HepG2 (cell line): ENCODE results near the gene CDO1. TPM values are rescaled to one million over a fixed set of nuclear protein-coding genes. Genes with fewer than 3 reads are reported as not detected.
A peak's percentile ranks its signal among the peaks of the same experiment; 100 is the strongest.

Experiments used
- ATAD3A ChIP-seq: sonication (generic); formaldehyde crosslinking; IDR thresholded peaks from 2 replicates; pipeline ENCODE4 v1.4.0; 2020; ENCODE audit warnings: missing genetic modification reagents
- BHLHE40 ChIP-seq: IDR thresholded peaks from 2 replicates; pipeline ENCODE4 v1.6.1; 2011; ENCODE audit warnings: low read length, improper control_type of control experiment
- CEBPG ChIP-seq: IDR thresholded peaks from 2 replicates; pipeline ENCODE4 v1.6.1; 2016
- GATAD1 ChIP-seq: IDR thresholded peaks from 2 replicates; pipeline ENCODE4 v1.6.1; 2016; ENCODE audit warnings: missing genetic modification reagents, missing compliant biosample characterization
- HMG20A ChIP-seq: IDR thresholded peaks from 2 replicates; pipeline ENCODE4 v1.6.1; 2016; ENCODE audit warnings: borderline replicate concordance
- KDM2A ChIP-seq: sonication (generic); formaldehyde crosslinking; IDR thresholded peaks from 2 replicates; pipeline ENCODE4 v1.4.0; 2020; ENCODE audit warnings: low read depth, missing genetic modification reagents, borderline replicate concordance
- KMT2A ChIP-seq: sonication (generic); formaldehyde crosslinking; IDR thresholded peaks from 2 replicates; pipeline ENCODE4 v1.4.0; 2020; ENCODE audit warnings: missing genetic modification reagents
- LCORL ChIP-seq, 2 experiments: fragments of 450-650 bp in 1 of 2; sonication (generic) in 1 of 2; formaldehyde crosslinking in 1 of 2; IDR thresholded peaks; 2 replicates each; pipeline versions ENCODE4 v1.5.0 to v1.6.1; 2017 to 2020; ENCODE audit warnings: antibody characterized with exemption in 1 of 2, missing genetic modification reagents in 1 of 2
- MEIS1 ChIP-seq: sonication (generic); formaldehyde crosslinking; IDR thresholded peaks from 2 replicates; pipeline ENCODE4 v1.9.0; 2021; ENCODE audit warnings: mild to moderate bottlenecking, missing genetic modification reagents, moderate library complexity, borderline replicate concordance
- NCOA2 ChIP-seq: sonication (generic); formaldehyde crosslinking; IDR thresholded peaks from 2 replicates; pipeline ENCODE4 v1.8.0; 2022; ENCODE audit warnings: inconsistent platforms
- PAF1 ChIP-seq: IDR thresholded peaks from 2 replicates; pipeline ENCODE4 v1.6.1; 2016; ENCODE audit warnings: missing genetic modification reagents, missing compliant biosample characterization
- RFX1 ChIP-seq: fragments of 450-650 bp; IDR thresholded peaks from 2 replicates; pipeline ENCODE4 v1.6.1; 2017
- RORA ChIP-seq: sonication (generic); formaldehyde crosslinking; IDR thresholded peaks from 2 replicates; pipeline ENCODE4 v1.5.0; 2020; ENCODE audit warnings: mild to moderate bottlenecking, missing genetic modification reagents, moderate library complexity
- XRCC5 ChIP-seq: fragments of 200-400 bp; formaldehyde crosslinking; optimal IDR thresholded peaks from 2 replicates; pipeline ENCODE3; 2017; ENCODE audit warnings: mild to moderate bottlenecking, low read length
- ZFX ChIP-seq: sonication (generic); formaldehyde crosslinking; IDR thresholded peaks from 2 replicates; pipeline ENCODE4 v1.4.0; 2020; ENCODE audit warnings: mild to moderate bottlenecking, low read depth, missing genetic modification reagents, moderate library complexity
- ZNF558 ChIP-seq: sonication (generic); formaldehyde crosslinking; IDR thresholded peaks from 2 replicates; pipeline ENCODE4 v1.9.0; 2022; ENCODE audit warnings: mild to moderate bottlenecking, missing genetic modification reagents, borderline replicate concordance
- ZSCAN20 ChIP-seq: sonication (generic); formaldehyde crosslinking; IDR thresholded peaks from 2 replicates; pipeline ENCODE4 v1.4.0; 2020; ENCODE audit warnings: missing genetic modification reagents, mild to moderate bottlenecking, borderline replicate concordance
- polyA plus RNA-seq, 8 experiments: library from polyadenylated mRNA; depleted of rRNA in 3 of 8; stranded (reverse) in 7 of 8; unstranded in 1 of 8; fragments of >200 nt; fragmentation: Illumina TruSeq in 4 of 8; extraction: Trizol in 4 of 8; gene quantifications; 2 replicates each; pipeline versions ENCODE4 v1.2.1 to v1.2.3, GENCODE V29; 2011 to 2016; ENCODE audit warnings: low read depth in 4 of 8, missing spikeins in 1 of 8, mixed read lengths in 1 of 8; ENCODE audit not compliant: insufficient read depth in 1 of 8
- total RNA-seq, 5 experiments: library from RNA; depleted of rRNA; stranded (reverse); fragments of >200 nt; fragmentation: Illumina TruSeq; extraction: Trizol; gene quantifications; 2 replicates each; pipeline ENCODE4 v1.2.3, GENCODE V29; 2016; ENCODE audit warnings: low read depth in 1 of 5
- TF ChIP-seq, protein P1 (sequence below): sonication (generic); formaldehyde crosslinking; IDR thresholded peaks from 2 replicates; pipeline ENCODE4 v1.4.0; 2020; ENCODE audit warnings: mild to moderate bottlenecking, low read depth, missing genetic modification reagents
- TF ChIP-seq, protein P2 (sequence below): sonication (generic); IDR thresholded peaks from 2 replicates; pipeline ENCODE4 v1.6.1; 2016; ENCODE audit warnings: low read depth, borderline replicate concordance
- TF ChIP-seq, protein P3 (sequence below): IDR thresholded peaks from 2 replicates; pipeline ENCODE4 v1.6.1; 2012; ENCODE audit warnings: inconsistent platforms
- TF ChIP-seq, protein P4 (sequence below): IDR thresholded peaks from 2 replicates; pipeline ENCODE4 v1.6.1; 2016; ENCODE audit warnings: low read depth, missing genetic modification reagents, missing compliant biosample characterization
- TF ChIP-seq, protein P5 (sequence below): sonication (generic); formaldehyde crosslinking; IDR thresholded peaks from 2 replicates; pipeline ENCODE4 v1.4.0; 2020; ENCODE audit warnings: low read depth, mild to moderate bottlenecking, missing genetic modification reagents

Gene CDO1
- total and polyA plus RNA-seq, 2 of the 13 experiments (the other 11 are each of a cell fraction or from before 2014, with no cell fraction given): 3.2 to 4.4 TPM

DNA sequence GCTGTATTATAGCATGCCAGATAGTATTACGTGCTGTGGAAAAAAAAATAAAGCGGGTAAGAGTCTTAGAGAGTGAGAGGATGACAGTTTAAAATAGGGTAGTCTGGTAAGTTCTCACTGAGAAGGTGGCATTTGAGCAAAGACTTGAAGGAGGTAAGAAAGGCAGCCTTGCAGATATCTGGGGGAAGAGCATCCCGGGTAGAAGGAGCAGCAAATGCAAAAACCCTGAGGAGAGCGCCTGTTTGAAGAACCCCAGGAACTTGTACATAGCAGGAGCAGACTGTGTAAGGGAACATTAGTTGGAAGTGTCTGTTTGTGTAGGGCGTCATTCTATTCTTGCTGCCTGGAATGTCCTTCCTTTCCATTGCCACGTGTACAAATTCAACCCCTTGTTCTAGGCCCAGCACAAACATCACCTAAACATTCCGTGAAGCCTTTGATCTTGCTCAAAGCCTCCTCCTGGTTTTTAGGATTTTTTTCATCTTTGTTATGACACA is 27.9 kb upstream of the CDO1 start (continued):
- TF ChIP-seq, protein P1, sequence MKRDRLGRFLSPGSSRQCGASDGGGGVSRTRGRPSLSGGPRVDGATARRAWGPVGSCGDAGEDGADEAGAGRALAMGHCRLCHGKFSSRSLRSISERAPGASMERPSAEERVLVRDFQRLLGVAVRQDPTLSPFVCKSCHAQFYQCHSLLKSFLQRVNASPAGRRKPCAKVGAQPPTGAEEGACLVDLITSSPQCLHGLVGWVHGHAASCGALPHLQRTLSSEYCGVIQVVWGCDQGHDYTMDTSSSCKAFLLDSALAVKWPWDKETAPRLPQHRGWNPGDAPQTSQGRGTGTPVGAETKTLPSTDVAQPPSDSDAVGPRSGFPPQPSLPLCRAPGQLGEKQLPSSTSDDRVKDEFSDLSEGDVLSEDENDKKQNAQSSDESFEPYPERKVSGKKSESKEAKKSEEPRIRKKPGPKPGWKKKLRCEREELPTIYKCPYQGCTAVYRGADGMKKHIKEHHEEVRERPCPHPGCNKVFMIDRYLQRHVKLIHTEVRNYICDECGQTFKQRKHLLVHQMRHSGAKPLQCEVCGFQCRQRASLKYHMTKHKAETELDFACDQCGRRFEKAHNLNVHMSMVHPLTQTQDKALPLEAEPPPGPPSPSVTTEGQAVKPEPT (CRISPR knock-in tag): no peak
- peak; percentile 37; the same call in 1 of the 2 replicates for TF ChIP-seq HMG20A (CRISPR knock-in tag)
- TF ChIP-seq RFX1: no peak
- TF ChIP-seq ZNF558 (CRISPR knock-in tag): no peak
- TF ChIP-seq ZSCAN20 (CRISPR knock-in tag): no peak
- TF ChIP-seq MEIS1 (CRISPR knock-in tag): no peak
- TF ChIP-seq ZFX (CRISPR knock-in tag): peak; percentile 50; the same call in 1 of the 2 replicates
- TF ChIP-seq, protein P2, sequence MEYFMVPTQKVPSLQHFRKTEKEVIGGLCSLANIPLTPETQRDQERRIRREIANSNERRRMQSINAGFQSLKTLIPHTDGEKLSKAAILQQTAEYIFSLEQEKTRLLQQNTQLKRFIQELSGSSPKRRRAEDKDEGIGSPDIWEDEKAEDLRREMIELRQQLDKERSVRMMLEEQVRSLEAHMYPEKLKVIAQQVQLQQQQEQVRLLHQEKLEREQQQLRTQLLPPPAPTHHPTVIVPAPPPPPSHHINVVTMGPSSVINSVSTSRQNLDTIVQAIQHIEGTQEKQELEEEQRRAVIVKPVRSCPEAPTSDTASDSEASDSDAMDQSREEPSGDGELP: no peak
- no peak for TF ChIP-seq PAF1
- TF ChIP-seq XRCC5: no peak
- TF ChIP-seq GATAD1 (CRISPR knock-in tag): peak; percentile 32; the same call in 1 of the 2 replicates
- TF ChIP-seq, protein P3, sequence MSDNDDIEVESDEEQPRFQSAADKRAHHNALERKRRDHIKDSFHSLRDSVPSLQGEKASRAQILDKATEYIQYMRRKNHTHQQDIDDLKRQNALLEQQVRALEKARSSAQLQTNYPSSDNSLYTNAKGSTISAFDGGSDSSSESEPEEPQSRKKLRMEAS: peak; percentile 81
- peak; percentile 71 for TF ChIP-seq BHLHE40
- TF ChIP-seq KMT2A (CRISPR knock-in tag): 0 out of 2 replicates have a peak, but pooled peaks have one; percentile 43
- TF ChIP-seq ATAD3A (CRISPR knock-in tag): no peak
- no peak for TF ChIP-seq NCOA2
- no peak for TF ChIP-seq RORA (CRISPR knock-in tag)
- TF ChIP-seq LCORL (IDR thresholded peaks at IDR 0.05): peak; percentile 54; the same call in 1 of the 2 replicates
- 0 out of 2 replicates have a peak, but pooled peaks have one; percentile 38 for TF ChIP-seq LCORL (CRISPR knock-in tag; IDR thresholded peaks at IDR 0.05)
- TF ChIP-seq, protein P4, sequence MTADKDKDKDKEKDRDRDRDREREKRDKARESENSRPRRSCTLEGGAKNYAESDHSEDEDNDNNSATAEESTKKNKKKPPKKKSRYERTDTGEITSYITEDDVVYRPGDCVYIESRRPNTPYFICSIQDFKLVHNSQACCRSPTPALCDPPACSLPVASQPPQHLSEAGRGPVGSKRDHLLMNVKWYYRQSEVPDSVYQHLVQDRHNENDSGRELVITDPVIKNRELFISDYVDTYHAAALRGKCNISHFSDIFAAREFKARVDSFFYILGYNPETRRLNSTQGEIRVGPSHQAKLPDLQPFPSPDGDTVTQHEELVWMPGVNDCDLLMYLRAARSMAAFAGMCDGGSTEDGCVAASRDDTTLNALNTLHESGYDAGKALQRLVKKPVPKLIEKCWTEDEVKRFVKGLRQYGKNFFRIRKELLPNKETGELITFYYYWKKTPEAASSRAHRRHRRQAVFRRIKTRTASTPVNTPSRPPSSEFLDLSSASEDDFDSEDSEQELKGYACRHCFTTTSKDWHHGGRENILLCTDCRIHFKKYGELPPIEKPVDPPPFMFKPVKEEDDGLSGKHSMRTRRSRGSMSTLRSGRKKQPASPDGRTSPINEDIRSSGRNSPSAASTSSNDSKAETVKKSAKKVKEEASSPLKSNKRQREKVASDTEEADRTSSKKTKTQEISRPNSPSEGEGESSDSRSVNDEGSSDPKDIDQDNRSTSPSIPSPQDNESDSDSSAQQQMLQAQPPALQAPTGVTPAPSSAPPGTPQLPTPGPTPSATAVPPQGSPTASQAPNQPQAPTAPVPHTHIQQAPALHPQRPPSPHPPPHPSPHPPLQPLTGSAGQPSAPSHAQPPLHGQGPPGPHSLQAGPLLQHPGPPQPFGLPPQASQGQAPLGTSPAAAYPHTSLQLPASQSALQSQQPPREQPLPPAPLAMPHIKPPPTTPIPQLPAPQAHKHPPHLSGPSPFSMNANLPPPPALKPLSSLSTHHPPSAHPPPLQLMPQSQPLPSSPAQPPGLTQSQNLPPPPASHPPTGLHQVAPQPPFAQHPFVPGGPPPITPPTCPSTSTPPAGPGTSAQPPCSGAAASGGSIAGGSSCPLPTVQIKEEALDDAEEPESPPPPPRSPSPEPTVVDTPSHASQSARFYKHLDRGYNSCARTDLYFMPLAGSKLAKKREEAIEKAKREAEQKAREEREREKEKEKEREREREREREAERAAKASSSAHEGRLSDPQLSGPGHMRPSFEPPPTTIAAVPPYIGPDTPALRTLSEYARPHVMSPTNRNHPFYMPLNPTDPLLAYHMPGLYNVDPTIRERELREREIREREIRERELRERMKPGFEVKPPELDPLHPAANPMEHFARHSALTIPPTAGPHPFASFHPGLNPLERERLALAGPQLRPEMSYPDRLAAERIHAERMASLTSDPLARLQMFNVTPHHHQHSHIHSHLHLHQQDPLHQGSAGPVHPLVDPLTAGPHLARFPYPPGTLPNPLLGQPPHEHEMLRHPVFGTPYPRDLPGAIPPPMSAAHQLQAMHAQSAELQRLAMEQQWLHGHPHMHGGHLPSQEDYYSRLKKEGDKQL (CRISPR knock-in tag): 0 out of 2 replicates have a peak, but pooled peaks have one; percentile 23
- TF ChIP-seq CEBPG: no peak
- TF ChIP-seq KDM2A (CRISPR knock-in tag): no peak
- TF ChIP-seq, protein P5, sequence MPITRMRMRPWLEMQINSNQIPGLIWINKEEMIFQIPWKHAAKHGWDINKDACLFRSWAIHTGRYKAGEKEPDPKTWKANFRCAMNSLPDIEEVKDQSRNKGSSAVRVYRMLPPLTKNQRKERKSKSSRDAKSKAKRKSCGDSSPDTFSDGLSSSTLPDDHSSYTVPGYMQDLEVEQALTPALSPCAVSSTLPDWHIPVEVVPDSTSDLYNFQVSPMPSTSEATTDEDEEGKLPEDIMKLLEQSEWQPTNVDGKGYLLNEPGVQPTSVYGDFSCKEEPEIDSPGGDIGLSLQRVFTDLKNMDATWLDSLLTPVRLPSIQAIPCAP (CRISPR knock-in tag): no peak
